Ascending aorta (tissue), 2 donors: ENCODE data around the gene TSPAN12. TPM values are rescaled to one million over a fixed set of nuclear protein-coding genes. Genes with fewer than 3 reads are reported as not detected.
A peak's percentile ranks its signal among the peaks of the same experiment; 100 is the strongest.

Experiments used
- DNase-seq, 2 donors: peaks; one replicate each; pipeline ENCODE4 v3.0.0-alpha.2; 2019; ENCODE audit warnings: low spot score in 2 of 2
- H3K27ac ChIP-seq, 2 donors: fragments of 200-600 bp; sonication (generic); one replicate each; pipeline ENCODE4 v1.5.1; 2016 to 2017; ENCODE audit warnings: mild to moderate bottlenecking in 1 of 2
- H3K27me3 ChIP-seq: fragments of 200-600 bp; sonication (generic); one replicate; pipeline ENCODE4 v1.5.1; 2017
- H3K36me3 ChIP-seq, 2 donors: fragments of 200-600 bp; sonication (generic); one replicate each; pipeline ENCODE4 v1.5.1; 2016
- H3K4me1 ChIP-seq, 2 donors: fragments of 200-600 bp; sonication (generic); one replicate each; pipeline ENCODE4 v1.5.1; 2016 to 2017; ENCODE audit warnings: mild to moderate bottlenecking in 1 of 2
- H3K4me3 ChIP-seq, 2 donors: fragments of 200-600 bp; sonication (generic); one replicate each; pipeline ENCODE4 v1.5.1; 2016 to 2017; ENCODE audit warnings: mild to moderate bottlenecking in 1 of 2
- H3K9me3 ChIP-seq, 2 donors: fragments of 200-600 bp; sonication (generic); one replicate each; pipeline ENCODE4 v1.5.1; 2016
- CTCF ChIP-seq, 3 experiments: fragments of 200-600 bp in 2 of 3; fragments of 450-650 bp in 1 of 3; sonication (generic) in 2 of 3; IDR thresholded peaks; one replicate each; pipeline ENCODE4 v1.5.1; 2016 to 2019; ENCODE audit warnings: antibody characterized with exemption in 3 of 3, mild to moderate bottlenecking in 1 of 3, moderate library complexity in 1 of 3
- intact Hi-C: fragments of 100-400 bp; cut with DNase I; formaldehyde crosslinking; loops from one replicate; pipeline ENCODE4 v1.15.1; 2023
- total RNA-seq: library from RNA; depleted of rRNA; stranded (reverse); fragments of >200 nt; gene quantifications from one replicate; pipeline ENCODE4 v1.1.0, GENCODE V29; 2016

TSPAN12 gene
- total RNA-seq, 1 donor from 2014 or later = 28.9 TPM

- H3K9me3 ChIP-seq = no peaks in the 10 kb centered on the region
- H3K4me3 ChIP-seq = peak overlapping the region; percentile 66 to 67
- no peak for TF ChIP-seq CTCF (IDR thresholded peaks at IDR 0.05)
- DNase-seq = peak in 1 of 2 donors; percentile 69
- peak overlapping the region; percentile 90 to 96 for H3K27ac ChIP-seq
- H3K36me3 ChIP-seq = no peaks in the 10 kb centered on the region
- intact Hi-C loops = loop anchor here (5.0 kb wide), 3 partner anchors 64 to 541 kb away; partner anchors contain the start of gene FAM3C
- no peaks in the 10 kb centered on the region for H3K27me3 ChIP-seq
- peaks cover 0 to 2% of the 10 kb centered on the region in 2 donors for H3K4me1 ChIP-seq
These were observed 1.2 kb downstream of the TSPAN12 start for GRCh38 chr7:120856621-120857352.

- Histone ChIP-seq H3K4me3 (peak overlapping the region; percentile 66 to 67), H3K9me3 (no peaks in the 10 kb centered on the region), H3K36me3 (no peaks in the 10 kb centered on the region), H3K27me3 (no peaks in the 10 kb centered on the region), H3K4me1 (peaks cover 0 to 2% of the 10 kb centered on the region in 2 donors), H3K27ac (no peak overlapping the region)
- DNase-seq = no peak
- intact Hi-C loops = loop anchor here (5.0 kb wide), 3 partner anchors 64 to 541 kb away; partner anchors contain the start of gene FAM3C
- TF ChIP-seq CTCF (IDR thresholded peaks at IDR 0.05) = no peak
These were observed 1.7 kb downstream of the TSPAN12 start for GRCh38 chr7:120856198-120856597.

GRCh38 chr7:120852700-120853099 is 5.2 kb downstream of the TSPAN12 start:
- Histone ChIP-seq H3K4me3 (no peak overlapping the region), H3K27me3 (no peaks in the 10 kb centered on the region), H3K4me1 (no peaks in the 10 kb centered on the region), H3K27ac (no peak overlapping the region), H3K36me3 (no peaks in the 10 kb centered on the region), H3K9me3 (no peaks in the 10 kb centered on the region)
- no peak for DNase-seq
- no peak for TF ChIP-seq CTCF (IDR thresholded peaks at IDR 0.05)
- intact Hi-C loops = no loop called here

GRCh38 chr7:120843109-120843508 is 14.8 kb downstream of the TSPAN12 start:
- Histone ChIP-seq H3K9me3 (no peaks in the 10 kb centered on the region), H3K36me3 (no peaks in the 10 kb centered on the region), H3K4me3 (no peak overlapping the region), H3K4me1 (no peaks in the 10 kb centered on the region), H3K27me3 (no peaks in the 10 kb centered on the region), H3K27ac (no peak overlapping the region)
- intact Hi-C loops = no loop called here
- TF ChIP-seq CTCF (IDR thresholded peaks at IDR 0.05) = no peak
- DNase-seq = no peak

GRCh38 chr7:120842121-120842621 is 15.8 kb downstream of the TSPAN12 start:
- intact Hi-C loops = no loop called here
- no peak for DNase-seq
- no peak for TF ChIP-seq CTCF (IDR thresholded peaks at IDR 0.05)
- H3K27me3 ChIP-seq = no peaks in the 10 kb centered on the region
- H3K36me3 ChIP-seq = no peaks in the 10 kb centered on the region
- no peaks in the 10 kb centered on the region for H3K4me1 ChIP-seq
- H3K4me3 ChIP-seq = no peak overlapping the region
- H3K27ac ChIP-seq = no peak overlapping the region
- H3K9me3 ChIP-seq = no peaks in the 10 kb centered on the region
